ENCODE results near the gene UPB1. TPM values are rescaled to one million over a fixed set of nuclear protein-coding genes. Genes with fewer than 3 reads are reported as not detected.

UPB1 gene
- total and polyA plus RNA-seq, 2 experiments from 2014 or later, result 0.39 to 1.6 TPM

GRCh38 chr22:24465975-24466374, 29.2 kb upstream of the UPB1 start:
- 100% methylated on average over 3 of the region's 3 CpGs for WGBS (ENCODE audit: low lambda C conversion rate, missing lambda C conversion rate)
- H3K4me2 ChIP-seq, result no peak overlapping the region
- H3K36me3 ChIP-seq (replicated peaks; ENCODE audit: insufficient read depth, low read depth), result no peaks in the 10 kb centered on the region
- TF ChIP-seq EZH2phosphoT487 (IDR thresholded peaks at IDR 0.05; ENCODE audit: low read depth, severe bottlenecking, unreplicated experiment) (no peak), CTCF (IDR thresholded peaks at IDR 0.05; ENCODE audit: poor library complexity) (no peak)
- peak overlapping the region; percentile 39 for H3K27ac ChIP-seq
- peaks cover 10% of the 10 kb centered on the region for H3K4me1 ChIP-seq (ENCODE audit: insufficient read depth)
- no peaks in the 10 kb centered on the region for H4K20me1 ChIP-seq (ENCODE audit: insufficient read depth, poor library complexity, severe bottlenecking)
- no peaks in the 10 kb centered on the region for H3K79me2 ChIP-seq
- no peak overlapping the region for H2AFZ ChIP-seq
- no peak overlapping the region for H3K4me3 ChIP-seq
- H3K27me3 ChIP-seq, result no peaks in the 10 kb centered on the region
- H3K9me3 ChIP-seq (ENCODE audit: low read depth), result no peaks in the 10 kb centered on the region
- H3K9me2 ChIP-seq (replicated peaks; ENCODE audit: insufficient read depth), result no peaks in the 10 kb centered on the region
- no peak for DNase-seq (ENCODE audit: low spot score)

- H3K36me3 ChIP-seq (replicated peaks; ENCODE audit: insufficient read depth, low read depth), result no peaks in the 10 kb centered on the region
- no peaks in the 10 kb centered on the region for H3K9me2 ChIP-seq (replicated peaks; ENCODE audit: insufficient read depth)
- H3K4me1 ChIP-seq (ENCODE audit: insufficient read depth), result peaks cover 10% of the 10 kb centered on the region
- TF ChIP-seq EZH2phosphoT487 (IDR thresholded peaks at IDR 0.05; ENCODE audit: low read depth, severe bottlenecking, unreplicated experiment) (no peak), CTCF (IDR thresholded peaks at IDR 0.05; ENCODE audit: poor library complexity) (no peak), EZH2 (IDR thresholded peaks at IDR 0.05; ENCODE audit: borderline replicate concordance) (no peak)
- H3K4me3 ChIP-seq, result no peak overlapping the region
- 40% methylated on average over 1 of the region's 1 CpG for WGBS (ENCODE audit: low lambda C conversion rate, missing lambda C conversion rate)
- H4K20me1 ChIP-seq (ENCODE audit: insufficient read depth, poor library complexity, severe bottlenecking), result no peaks in the 10 kb centered on the region
- no peaks in the 10 kb centered on the region for H3K9me3 ChIP-seq (ENCODE audit: low read depth)
- H3K79me2 ChIP-seq, result no peaks in the 10 kb centered on the region
- H3K27ac ChIP-seq, result peak overlapping the region; percentile 50
- H3K27me3 ChIP-seq, result no peaks in the 10 kb centered on the region
- H2AFZ ChIP-seq, result no peak overlapping the region
- no peak overlapping the region for H3K4me2 ChIP-seq
- no peak for DNase-seq (ENCODE audit: low spot score)
These were observed 28.3 kb upstream of the UPB1 start for GRCh38 chr22:24466716-24467328.

- H3K4me2 ChIP-seq, result no peak overlapping the region
- DNase-seq (ENCODE audit: low spot score), result no peak
- H3K27me3 ChIP-seq, result no peaks in the 10 kb centered on the region
- no peaks in the 10 kb centered on the region for H4K20me1 ChIP-seq (ENCODE audit: insufficient read depth, poor library complexity, severe bottlenecking)
- 92% methylated on average over 2 of the region's 2 CpGs for WGBS (ENCODE audit: low lambda C conversion rate, missing lambda C conversion rate)
- no peaks in the 10 kb centered on the region for H3K9me3 ChIP-seq (ENCODE audit: low read depth)
- no peaks in the 10 kb centered on the region for H3K9me2 ChIP-seq (replicated peaks; ENCODE audit: insufficient read depth)
- peaks cover 10% of the 10 kb centered on the region for H3K4me1 ChIP-seq (ENCODE audit: insufficient read depth)
- H3K36me3 ChIP-seq (replicated peaks; ENCODE audit: insufficient read depth, low read depth), result no peaks in the 10 kb centered on the region
- H3K4me3 ChIP-seq, result no peak overlapping the region
- no peaks in the 10 kb centered on the region for H3K79me2 ChIP-seq
- H3K27ac ChIP-seq, result peak overlapping the region; percentile 50
- no peak overlapping the region for H2AFZ ChIP-seq
- no peak for TF ChIP-seq CTCF (IDR thresholded peaks at IDR 0.05; ENCODE audit: poor library complexity)
- no peak for TF ChIP-seq EZH2phosphoT487 (IDR thresholded peaks at IDR 0.05; ENCODE audit: low read depth, severe bottlenecking, unreplicated experiment)
These were observed 27.8 kb upstream of the UPB1 start for GRCh38 chr22:24467340-24467739.

GRCh38 chr22:24471570-24471969, 23.6 kb upstream of the UPB1 start:
- H3K4me3 ChIP-seq, result no peak overlapping the region
- H3K36me3 ChIP-seq (replicated peaks; ENCODE audit: insufficient read depth, low read depth), result no peaks in the 10 kb centered on the region
- no peaks in the 10 kb centered on the region for H3K9me2 ChIP-seq (replicated peaks; ENCODE audit: insufficient read depth)
- no peaks in the 10 kb centered on the region for H4K20me1 ChIP-seq (ENCODE audit: insufficient read depth, poor library complexity, severe bottlenecking)
- no peak overlapping the region for H3K27ac ChIP-seq
- no peaks in the 10 kb centered on the region for H3K27me3 ChIP-seq
- no peak overlapping the region for H3K4me2 ChIP-seq
- no peaks in the 10 kb centered on the region for H3K9me3 ChIP-seq (ENCODE audit: low read depth)
- no peaks in the 10 kb centered on the region for H3K79me2 ChIP-seq
- 86% methylated on average over 4 of the region's 4 CpGs for WGBS (ENCODE audit: low lambda C conversion rate, missing lambda C conversion rate)
- H3K4me1 ChIP-seq (ENCODE audit: insufficient read depth), result peaks cover 6% of the 10 kb centered on the region
- TF ChIP-seq EZH2phosphoT487 (IDR thresholded peaks at IDR 0.05; ENCODE audit: low read depth, severe bottlenecking, unreplicated experiment), result no peak
- no peak for TF ChIP-seq EZH2 (IDR thresholded peaks at IDR 0.05; ENCODE audit: borderline replicate concordance)
- TF ChIP-seq CTCF (IDR thresholded peaks at IDR 0.05; ENCODE audit: poor library complexity), result no peak
- no peak for DNase-seq (ENCODE audit: low spot score)
- H2AFZ ChIP-seq, result no peak overlapping the region

All from hepatocyte (in vitro differentiated cells).